Measurements from ENCODE around the gene EDA. TPM values are rescaled to one million over a fixed set of nuclear protein-coding genes. Genes with fewer than 3 reads are reported as not detected.

EDA gene
- total and polyA plus RNA-seq, 2 of the 13 experiments (the other 11 are each of a cell fraction or from before 2014, with no cell fraction given): 8.8 to 11.2 TPM

- in situ Hi-C loops (cut with HindIII; ENCODE audit: extremely low pct_ligation_motif_present, low pct_unique_long_range_greater_than_20kb): no loop called here
- ATAC-seq (no peak), DNase-seq (ENCODE audit: low spot score) (no peak), FAIRE-seq (no peak)
- Histone ChIP-seq H4K20me1 (ENCODE audit: insufficient read depth, low read length) (no peaks in the 10 kb centered on the region), H3K4me2 (ENCODE audit: low read depth, low read length) (no peak overlapping the region), H3K27me3 (ENCODE audit: control insufficient read depth in 1 of 2, insufficient read depth in 2 of 2, low read length in 2 of 2) (no peaks in the 10 kb centered on the region), H3K36me3 (replicated peaks in 1 of 2; ENCODE audit: control insufficient read depth in 1 of 2, insufficient read depth in 2 of 2, low read length in 2 of 2) (no peaks in the 10 kb centered on the region), H3K9ac (ENCODE audit: insufficient read depth, low read depth, low read length) (no peak overlapping the region), H3K9me3 (ENCODE audit: low read length) (no peaks in the 10 kb centered on the region), H3K79me2 (ENCODE audit: insufficient read depth, low read length) (no peaks in the 10 kb centered on the region), H3K4me1 (ENCODE audit: insufficient read depth, low read length) (no peaks in the 10 kb centered on the region), H3K27ac (ENCODE audit: extremely low read length, insufficient read depth, low read length) (no peak overlapping the region), H2AFZ (ENCODE audit: low read length) (no peak overlapping the region), H3K4me3 (replicated peaks in 1 of 3; ENCODE audit: insufficient read depth in 1 of 3, low read depth in 2 of 3, low read length in 3 of 3) (no peak overlapping the region)
- no peak for TF ChIP-seq ZNF577 (CRISPR knock-in tag; IDR thresholded peaks at IDR 0.05; ENCODE audit: borderline replicate concordance, low read depth)
- intact Hi-C loops (cut with micrococcal nuclease; ENCODE audit: unreplicated experiment): no loop called here
- ChIA-PET POLR2A (no interaction called here), CTCF (ENCODE audit: low intra/inter-chr PET ratio, low total read pairs) (no interaction called here)
- WGBS (ENCODE audit: low lambda C conversion rate): 0% methylated on average over 2 of the region's 4 CpGs
- no TSS peak for BruUV-seq (replicated peaks)
Measured at GRCh38 chrX:70044541-70045245, 428.8 kb downstream of the EDA start.

DNA sequence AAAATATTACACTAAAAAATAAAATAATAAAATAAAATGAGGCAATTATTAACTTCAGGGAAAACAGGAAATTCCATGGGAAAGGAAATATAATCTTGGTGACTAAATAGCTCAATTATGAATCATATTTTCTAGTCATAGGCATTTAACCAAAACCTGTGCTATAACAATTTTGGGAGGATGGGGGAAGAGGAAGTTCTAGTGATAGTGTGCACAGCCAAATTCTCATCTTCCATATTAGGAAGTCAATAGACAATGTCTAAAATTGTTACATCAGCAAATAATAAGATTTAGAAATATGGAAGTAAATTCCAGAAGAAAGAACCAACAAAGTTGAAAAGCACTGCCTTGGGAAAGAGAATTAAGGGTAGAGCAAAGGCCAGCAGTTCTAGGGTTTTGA, 431.1 kb downstream of the EDA start:
- H3K9me3 ChIP-seq (ENCODE audit: low read length): no peaks in the 10 kb centered on the region
- H3K79me2 ChIP-seq (ENCODE audit: insufficient read depth, low read length): no peaks in the 10 kb centered on the region
- H3K27me3 ChIP-seq (ENCODE audit: control insufficient read depth in 1 of 2, insufficient read depth in 2 of 2, low read length in 2 of 2): no peaks in the 10 kb centered on the region
- in situ Hi-C loops (cut with HindIII; ENCODE audit: extremely low pct_ligation_motif_present, low pct_unique_long_range_greater_than_20kb): no loop called here
- DNase-seq (ENCODE audit: low spot score) (no peak), FAIRE-seq (no peak), ATAC-seq (no peak)
- no peak overlapping the region for H2AFZ ChIP-seq (ENCODE audit: low read length)
- no peaks in the 10 kb centered on the region for H3K36me3 ChIP-seq (replicated peaks in 1 of 2; ENCODE audit: control insufficient read depth in 1 of 2, insufficient read depth in 2 of 2, low read length in 2 of 2)
- H4K20me1 ChIP-seq (ENCODE audit: insufficient read depth, low read length): no peaks in the 10 kb centered on the region
- POLR2A ChIA-PET: no interaction called here
- H3K4me2 ChIP-seq (ENCODE audit: low read depth, low read length): no peak overlapping the region
- no peak overlapping the region for H3K9ac ChIP-seq (ENCODE audit: insufficient read depth, low read depth, low read length)
- no TSS peak for BruUV-seq (replicated peaks)
- intact Hi-C loops (cut with micrococcal nuclease; ENCODE audit: unreplicated experiment): no loop called here
- H3K27ac ChIP-seq (ENCODE audit: extremely low read length, insufficient read depth, low read length): no peak overlapping the region
- H3K4me1 ChIP-seq (ENCODE audit: insufficient read depth, low read length): no peaks in the 10 kb centered on the region
- CTCF ChIA-PET (ENCODE audit: low intra/inter-chr PET ratio, low total read pairs): no interaction called here
- no peak overlapping the region for H3K4me3 ChIP-seq (replicated peaks in 1 of 3; ENCODE audit: insufficient read depth in 1 of 3, low read depth in 2 of 3, low read length in 3 of 3)
- TF ChIP-seq, protein P1, sequence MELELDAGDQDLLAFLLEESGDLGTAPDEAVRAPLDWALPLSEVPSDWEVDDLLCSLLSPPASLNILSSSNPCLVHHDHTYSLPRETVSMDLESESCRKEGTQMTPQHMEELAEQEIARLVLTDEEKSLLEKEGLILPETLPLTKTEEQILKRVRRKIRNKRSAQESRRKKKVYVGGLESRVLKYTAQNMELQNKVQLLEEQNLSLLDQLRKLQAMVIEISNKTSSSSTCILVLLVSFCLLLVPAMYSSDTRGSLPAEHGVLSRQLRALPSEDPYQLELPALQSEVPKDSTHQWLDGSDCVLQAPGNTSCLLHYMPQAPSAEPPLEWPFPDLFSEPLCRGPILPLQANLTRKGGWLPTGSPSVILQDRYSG (CRISPR knock-in tag; IDR thresholded peaks at IDR 0.05): no peak
- TF ChIP-seq TBX2 (CRISPR knock-in tag; IDR thresholded peaks at IDR 0.05; ENCODE audit: borderline replicate concordance): no peak
- TF ChIP-seq, protein P2, sequence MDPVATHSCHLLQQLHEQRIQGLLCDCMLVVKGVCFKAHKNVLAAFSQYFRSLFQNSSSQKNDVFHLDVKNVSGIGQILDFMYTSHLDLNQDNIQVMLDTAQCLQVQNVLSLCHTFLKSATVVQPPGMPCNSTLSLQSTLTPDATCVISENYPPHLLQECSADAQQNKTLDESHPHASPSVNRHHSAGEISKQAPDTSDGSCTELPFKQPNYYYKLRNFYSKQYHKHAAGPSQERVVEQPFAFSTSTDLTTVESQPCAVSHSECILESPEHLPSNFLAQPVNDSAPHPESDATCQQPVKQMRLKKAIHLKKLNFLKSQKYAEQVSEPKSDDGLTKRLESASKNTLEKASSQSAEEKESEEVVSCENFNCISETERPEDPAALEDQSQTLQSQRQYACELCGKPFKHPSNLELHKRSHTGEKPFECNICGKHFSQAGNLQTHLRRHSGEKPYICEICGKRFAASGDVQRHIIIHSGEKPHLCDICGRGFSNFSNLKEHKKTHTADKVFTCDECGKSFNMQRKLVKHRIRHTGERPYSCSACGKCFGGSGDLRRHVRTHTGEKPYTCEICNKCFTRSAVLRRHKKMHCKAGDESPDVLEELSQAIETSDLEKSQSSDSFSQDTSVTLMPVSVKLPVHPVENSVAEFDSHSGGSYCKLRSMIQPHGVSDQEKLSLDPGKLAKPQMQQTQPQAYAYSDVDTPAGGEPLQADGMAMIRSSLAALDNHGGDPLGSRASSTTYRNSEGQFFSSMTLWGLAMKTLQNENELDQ (CRISPR knock-in tag; IDR thresholded peaks at IDR 0.05; ENCODE audit: borderline replicate concordance): no peak
- peak; percentile 65 for TF ChIP-seq MAFF (IDR thresholded peaks at IDR 0.05; ENCODE audit: low read depth, low read length)
- no peak for TF ChIP-seq ZNF598 (CRISPR knock-in tag; IDR thresholded peaks at IDR 0.05; ENCODE audit: borderline replicate concordance)
- no peak for TF ChIP-seq NR0B2 (CRISPR knock-in tag; IDR thresholded peaks at IDR 0.05)
- TF ChIP-seq ZNF44 (CRISPR knock-in tag; IDR thresholded peaks at IDR 0.05): no peak
- TF ChIP-seq ZNF660 (CRISPR knock-in tag; IDR thresholded peaks at IDR 0.05; ENCODE audit: borderline replicate concordance, low read depth): no peak
- peak; percentile 41 to 73; a peak in 3 of 4 replicates for TF ChIP-seq MAFK (conservative IDR thresholded peaks at IDR 0.05 in 1 of 2, IDR thresholded peaks at IDR 0.05 in 1 of 2; ENCODE audit: low read length in 2 of 2)
- TF ChIP-seq ZNF670 (CRISPR knock-in tag; IDR thresholded peaks at IDR 0.05; ENCODE audit: borderline replicate concordance): no peak
